Glomerular visceral epithelial cell (primary cell): ENCODE measurements around the gene PKP3.
"Not testable (repeated sequence)": the region's sequence is repeated elsewhere in the genome, so short reads cannot be mapped to it uniquely, and the experiment has no call there.

Experiments used
- DNase-seq: peaks from one replicate; pipeline ENCODE4 v3.0.0-alpha.2; 2016; ENCODE audit errors: extremely low spot score

PKP3 gene

DNA sequence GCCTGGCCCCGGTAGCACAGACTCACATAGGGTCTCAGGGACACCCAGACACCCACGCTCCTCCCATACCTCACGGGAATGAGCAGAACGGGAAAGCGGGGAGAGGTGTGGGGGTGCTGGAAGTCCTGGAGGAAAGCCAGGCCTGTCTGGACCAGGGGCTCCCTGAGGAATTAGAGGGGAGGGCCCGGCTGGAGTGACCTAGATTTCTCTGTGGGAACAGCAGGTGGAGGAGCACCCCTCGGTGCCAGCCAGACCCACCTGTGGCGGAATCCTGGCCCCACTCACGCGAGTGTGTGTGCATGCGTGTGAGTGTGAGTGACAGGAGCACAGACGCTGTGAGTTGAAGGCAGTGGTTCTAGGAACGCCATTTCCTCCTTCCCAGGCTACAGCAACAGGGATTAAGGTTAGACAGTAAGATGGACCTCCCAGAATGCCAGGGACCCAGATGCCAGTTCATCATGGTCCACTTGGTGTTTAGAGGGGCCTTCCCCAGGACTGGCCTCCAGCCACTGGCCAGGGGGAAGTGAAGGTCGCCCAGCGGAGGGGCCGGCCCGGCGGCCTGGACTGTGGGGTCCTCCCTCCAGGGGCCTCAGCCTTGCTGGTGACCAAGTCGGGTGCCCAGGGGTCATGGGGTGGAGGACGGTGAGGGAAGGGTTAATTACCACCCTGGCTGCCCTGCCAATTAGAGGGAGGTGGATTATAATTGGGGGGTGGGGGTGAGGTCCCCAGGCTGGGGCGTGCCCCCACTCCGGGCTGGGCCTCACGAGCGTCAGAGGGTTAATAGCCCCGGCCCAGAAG lies 1.0 kb downstream of the PKP3 start:
- no peak for DNase-seq

DNA sequence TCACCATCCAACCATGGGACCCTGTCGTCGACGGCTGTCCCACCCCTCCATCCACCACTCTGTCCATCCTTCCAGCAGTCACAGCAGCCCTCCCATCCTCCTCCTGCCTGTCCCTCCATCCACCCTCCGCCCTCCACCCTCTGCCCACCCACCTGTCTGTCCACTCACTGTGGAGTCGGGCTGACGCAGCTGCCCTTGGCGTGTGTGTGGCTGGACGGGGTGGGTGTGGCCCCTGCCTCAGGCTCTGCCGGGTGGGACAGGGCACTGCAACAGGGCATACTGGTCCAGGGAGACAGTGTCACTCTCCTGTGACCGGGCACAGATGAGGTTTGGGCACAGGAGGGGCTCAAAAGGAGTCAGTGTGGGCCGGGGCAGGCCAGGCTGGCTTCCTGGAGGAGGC lies 1.9 kb downstream of the PKP3 start:
- no peak for DNase-seq

GRCh38 chr11:396511-396947 lies 2.5 kb downstream of the PKP3 start:
- peak; percentile 60 for DNase-seq

DNA sequence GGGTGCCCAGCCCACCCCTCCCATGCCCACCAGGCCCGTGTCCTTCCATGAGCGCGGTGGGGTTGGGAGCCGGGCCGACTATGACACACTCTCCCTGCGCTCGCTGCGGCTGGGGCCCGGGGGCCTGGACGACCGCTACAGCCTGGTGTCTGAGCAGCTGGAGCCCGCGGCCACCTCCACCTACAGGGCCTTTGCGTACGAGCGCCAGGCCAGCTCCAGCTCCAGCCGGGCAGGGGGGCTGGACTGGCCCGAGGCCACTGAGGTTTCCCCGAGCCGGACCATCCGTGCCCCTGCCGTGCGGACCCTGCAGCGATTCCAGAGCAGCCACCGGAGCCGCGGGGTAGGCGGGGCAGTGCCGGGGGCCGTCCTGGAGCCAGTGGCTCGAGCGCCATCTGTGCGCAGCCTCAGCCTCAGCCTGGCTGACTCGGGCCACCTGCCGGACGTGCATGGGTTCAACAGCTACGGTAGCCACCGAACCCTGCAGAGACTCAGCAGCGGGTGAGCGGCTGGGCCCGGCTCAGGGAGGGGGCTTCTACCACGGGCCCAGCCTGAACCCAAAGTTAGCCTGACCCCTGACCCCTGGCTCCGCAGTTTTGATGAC lies 3.0 kb downstream of the PKP3 start:
- peak; percentile 80 for DNase-seq

DNA sequence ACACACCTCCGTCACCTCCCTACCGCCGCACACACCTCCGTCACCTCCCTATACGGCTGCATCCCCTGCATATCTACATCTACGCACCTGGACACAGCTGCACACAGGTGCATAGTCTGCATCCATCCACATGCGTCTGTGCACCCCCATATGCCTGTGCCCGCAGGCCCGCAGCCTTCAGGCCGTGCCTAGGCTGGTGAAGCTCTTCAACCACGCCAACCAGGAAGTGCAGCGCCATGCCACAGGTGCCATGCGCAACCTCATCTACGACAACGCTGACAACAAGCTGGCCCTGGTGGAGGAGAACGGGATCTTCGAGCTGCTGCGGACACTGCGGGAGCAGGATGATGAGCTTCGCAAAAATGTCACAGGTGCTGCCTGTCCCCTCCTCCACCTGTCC lies 4.8 kb downstream of the PKP3 start:
- no peak for DNase-seq

DNA sequence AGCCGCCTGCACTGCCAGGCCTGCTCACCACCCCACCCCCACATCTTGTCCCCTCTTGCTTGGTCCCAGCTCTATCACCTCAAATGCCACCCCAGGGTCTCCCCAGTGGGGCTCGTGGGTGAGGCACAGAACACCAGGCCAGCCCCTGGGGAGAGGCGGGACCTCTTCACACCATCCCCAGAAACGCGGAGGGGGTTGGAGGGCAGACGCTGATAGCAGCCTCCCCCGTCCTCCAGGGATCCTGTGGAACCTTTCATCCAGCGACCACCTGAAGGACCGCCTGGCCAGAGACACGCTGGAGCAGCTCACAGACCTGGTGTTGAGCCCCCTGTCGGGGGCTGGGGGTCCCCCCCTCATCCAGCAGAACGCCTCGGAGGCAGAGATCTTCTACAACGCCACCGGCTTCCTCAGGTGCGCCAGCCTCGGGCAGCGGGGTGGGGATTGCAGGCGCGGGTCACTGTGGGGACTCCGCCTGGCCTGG lies 5.8 kb downstream of the PKP3 start:
- DNase-seq, result no peak

DNA sequence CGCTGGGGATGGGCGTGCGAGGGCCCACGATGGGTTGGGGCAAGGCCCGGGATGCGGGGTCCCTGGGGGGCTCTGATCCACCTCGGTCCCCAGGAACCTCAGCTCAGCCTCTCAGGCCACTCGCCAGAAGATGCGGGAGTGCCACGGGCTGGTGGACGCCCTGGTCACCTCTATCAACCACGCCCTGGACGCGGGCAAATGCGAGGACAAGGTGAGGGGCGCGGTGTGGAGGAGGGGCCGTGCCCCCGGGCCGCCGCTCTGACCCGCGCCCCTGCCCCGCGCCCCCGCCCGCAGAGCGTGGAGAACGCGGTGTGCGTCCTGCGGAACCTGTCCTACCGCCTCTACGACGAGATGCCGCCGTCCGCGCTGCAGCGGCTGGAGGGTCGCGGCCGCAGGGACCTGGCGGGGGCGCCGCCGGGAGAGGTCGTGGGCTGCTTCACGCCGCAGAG lies 6.3 kb downstream of the PKP3 start:
- DNase-seq, result no peak

DNA sequence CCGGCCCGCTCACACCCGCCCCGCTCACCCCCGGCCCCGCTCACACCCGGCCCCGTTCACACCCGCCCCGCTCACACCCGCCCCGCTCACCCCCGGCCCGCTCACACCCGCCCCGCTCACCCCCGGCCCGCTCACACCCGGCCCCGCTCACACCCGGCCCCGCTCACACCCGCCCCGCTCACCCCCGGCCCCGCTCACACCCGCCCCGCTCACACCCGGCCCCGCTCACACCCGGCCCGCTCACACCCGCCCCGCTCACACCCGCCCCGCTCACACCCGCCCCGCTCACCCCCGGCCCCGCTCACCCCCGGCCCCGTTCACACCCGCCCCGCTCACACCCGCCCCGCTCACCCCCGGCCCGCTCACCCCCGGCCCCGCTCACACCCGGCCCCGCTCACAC lies 7.2 kb downstream of the PKP3 start:
- not testable (repeated sequence) for DNase-seq

DNA sequence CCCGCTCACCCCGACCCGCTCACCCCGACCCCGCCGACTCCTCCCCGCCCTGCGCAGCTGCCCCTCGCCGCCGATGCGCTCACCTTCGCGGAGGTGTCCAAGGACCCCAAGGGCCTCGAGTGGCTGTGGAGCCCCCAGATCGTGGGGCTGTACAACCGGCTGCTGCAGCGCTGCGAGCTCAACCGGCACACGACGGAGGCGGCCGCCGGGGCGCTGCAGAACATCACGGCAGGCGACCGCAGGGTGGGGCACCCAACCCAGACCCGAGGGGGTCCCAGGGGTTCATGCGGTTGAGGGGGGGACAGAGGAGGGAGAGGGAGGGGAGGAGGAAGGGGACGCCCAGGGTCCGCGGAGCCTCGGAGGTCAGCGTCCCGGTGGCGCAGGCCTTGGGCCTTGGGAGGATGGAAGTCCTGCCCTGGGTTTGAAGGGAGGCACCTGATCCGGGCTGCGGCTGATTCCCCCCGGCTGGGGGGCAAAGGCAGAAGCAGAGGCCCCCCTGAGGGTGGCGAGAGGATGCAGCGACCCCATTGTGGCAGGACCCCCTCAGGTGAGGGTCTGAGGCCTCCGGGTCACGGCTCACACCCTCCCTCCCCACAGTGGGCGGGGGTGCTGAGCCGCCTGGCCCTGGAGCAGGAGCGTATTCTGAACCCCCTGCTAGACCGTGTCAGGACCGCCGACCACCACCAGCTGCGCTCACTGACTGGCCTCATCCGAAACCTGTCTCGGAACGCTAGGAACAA lies 9.2 kb downstream of the PKP3 start:
- no peak for DNase-seq

- DNase-seq, result no peak
Observed at GRCh38 chr11:403761-404431, 9.9 kb downstream of the PKP3 start.

- DNase-seq, result no peak
Observed at GRCh38 chr11:404551-405264, 10.7 kb downstream of the PKP3 start.

- DNase-seq, result no peak
Observed at GRCh38 chr11:405323-405953, 11.4 kb downstream of the PKP3 start.

GRCh38 chr11:405954-406795 lies 12.2 kb downstream of the PKP3 start:
- DNase-seq, result no peak

DNA sequence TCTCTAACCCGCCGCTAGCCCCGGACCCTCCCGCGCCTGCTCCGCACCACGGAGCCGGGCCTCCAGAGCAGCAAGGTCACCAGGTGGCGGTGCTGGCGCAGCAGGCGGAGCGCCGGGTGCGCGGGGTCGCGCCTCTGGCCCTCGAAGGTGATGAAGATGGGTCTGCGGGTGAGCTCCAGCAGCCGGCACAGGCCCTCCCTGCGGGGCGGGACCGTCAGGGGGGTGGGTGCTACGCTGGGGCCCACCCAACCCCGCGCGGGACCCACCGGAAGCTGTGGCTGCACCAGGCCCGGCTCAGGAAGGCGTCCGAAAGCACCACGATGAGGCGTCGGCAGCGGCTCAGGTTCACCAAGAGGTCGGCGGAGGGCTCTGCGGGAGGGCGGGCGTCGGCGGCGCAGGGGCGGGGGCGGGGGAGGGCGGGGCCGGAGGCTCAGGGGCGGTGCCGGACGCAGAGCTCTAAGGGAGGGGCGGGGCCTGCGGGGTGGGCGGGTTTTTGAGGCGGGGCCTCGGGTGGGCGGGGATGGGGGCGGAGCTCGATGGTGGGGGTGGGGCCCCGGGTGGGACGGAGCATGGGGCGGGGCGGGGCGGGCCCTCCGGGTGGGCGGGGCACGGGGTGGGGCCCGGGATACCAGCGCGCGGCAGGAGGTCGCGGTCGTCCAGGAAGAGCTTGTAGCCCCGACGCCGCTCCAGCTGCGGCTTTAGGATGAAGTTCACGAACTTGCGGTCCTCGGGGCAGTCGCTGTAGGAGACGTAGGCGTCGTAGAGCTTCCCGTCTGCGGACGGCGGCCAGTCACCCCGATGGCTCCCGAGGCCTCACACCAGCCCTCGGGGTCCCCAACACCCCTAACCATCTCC lies 13.0 kb downstream of the PKP3 start:
- peak; percentile 86 for DNase-seq

DNA sequence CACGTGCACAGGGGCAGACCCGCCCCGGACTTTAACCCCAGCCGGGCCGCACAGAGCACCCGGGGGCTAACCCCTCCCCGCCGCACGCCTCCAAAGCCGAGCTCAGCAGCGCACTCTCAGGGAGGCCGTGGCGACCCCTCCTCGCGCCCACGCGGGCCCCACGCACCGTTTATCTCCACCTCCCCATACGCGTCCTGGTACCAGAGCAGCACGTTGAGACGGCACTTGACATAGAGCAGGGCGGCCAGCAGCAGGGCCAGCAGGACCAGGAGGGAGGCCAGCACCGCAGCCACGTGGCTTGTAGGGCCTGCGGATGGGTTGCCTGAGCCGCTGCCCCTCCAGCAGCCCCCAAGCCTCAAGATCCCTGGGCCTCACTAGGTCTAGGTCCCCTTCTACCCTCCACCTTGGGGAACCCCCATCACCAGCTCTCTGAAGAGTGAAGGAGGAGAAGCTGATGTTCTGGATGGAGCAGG lies 13.7 kb downstream of the PKP3 start:
- DNase-seq, result no peak

- no peak for DNase-seq
Observed at GRCh38 chr11:408154-409007, 14.4 kb downstream of the PKP3 start.

DNA sequence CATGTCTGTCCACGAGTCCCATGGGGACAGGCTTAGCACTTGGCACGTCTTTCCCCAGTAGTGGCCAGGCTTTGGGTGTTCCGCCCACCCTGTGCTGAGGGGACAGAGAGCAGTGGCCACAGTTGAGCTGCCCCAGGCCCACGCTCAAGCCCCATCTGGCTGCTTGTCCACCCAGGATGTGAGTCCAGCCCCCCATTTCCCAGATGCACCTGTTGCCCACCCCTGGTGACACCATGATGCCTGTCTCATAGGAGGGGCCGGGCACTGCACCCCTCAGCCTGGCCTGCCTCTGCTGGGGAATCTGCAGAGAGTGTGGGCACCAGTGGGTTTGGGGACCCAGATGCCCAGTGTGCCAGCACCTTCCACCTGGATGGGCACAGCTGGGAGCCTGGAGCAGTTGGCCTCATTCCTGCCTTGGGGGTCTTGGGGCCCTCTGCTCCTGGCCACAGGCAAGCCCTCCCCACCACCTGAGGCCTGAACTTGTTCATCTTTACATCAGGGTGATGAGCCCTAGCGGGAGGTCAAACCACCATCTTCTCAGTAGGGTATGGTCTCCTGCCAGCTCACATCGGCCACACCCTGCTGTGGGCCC lies 15.1 kb downstream of the PKP3 start:
- DNase-seq, result no peak
